ENCODE data around the gene GATA2. TPM values are rescaled to one million over a fixed set of nuclear protein-coding genes. Genes with fewer than 3 reads are reported as not detected.

The GATA2 gene
- total RNA-seq, 1 donor from 2014 or later: 56.0 TPM

GRCh38 chr3:128453501-128454309, 39.3 kb downstream of the GATA2 start:
- H3K36me3 ChIP-seq: no peaks in the 10 kb centered on the region
- no peak for DNase-seq (ENCODE audit: low spot score in 2 of 2)
- no peaks in the 10 kb centered on the region for H3K9me3 ChIP-seq
- intact Hi-C loops (cut with DNase I): no loop called here
- H3K4me1 ChIP-seq: no peaks in the 10 kb centered on the region
- no peak overlapping the region for H3K4me3 ChIP-seq
- H3K27ac ChIP-seq: no peak overlapping the region
- H3K27me3 ChIP-seq: no peaks in the 10 kb centered on the region
- no peak for TF ChIP-seq CTCF (IDR thresholded peaks at IDR 0.05)

DNA sequence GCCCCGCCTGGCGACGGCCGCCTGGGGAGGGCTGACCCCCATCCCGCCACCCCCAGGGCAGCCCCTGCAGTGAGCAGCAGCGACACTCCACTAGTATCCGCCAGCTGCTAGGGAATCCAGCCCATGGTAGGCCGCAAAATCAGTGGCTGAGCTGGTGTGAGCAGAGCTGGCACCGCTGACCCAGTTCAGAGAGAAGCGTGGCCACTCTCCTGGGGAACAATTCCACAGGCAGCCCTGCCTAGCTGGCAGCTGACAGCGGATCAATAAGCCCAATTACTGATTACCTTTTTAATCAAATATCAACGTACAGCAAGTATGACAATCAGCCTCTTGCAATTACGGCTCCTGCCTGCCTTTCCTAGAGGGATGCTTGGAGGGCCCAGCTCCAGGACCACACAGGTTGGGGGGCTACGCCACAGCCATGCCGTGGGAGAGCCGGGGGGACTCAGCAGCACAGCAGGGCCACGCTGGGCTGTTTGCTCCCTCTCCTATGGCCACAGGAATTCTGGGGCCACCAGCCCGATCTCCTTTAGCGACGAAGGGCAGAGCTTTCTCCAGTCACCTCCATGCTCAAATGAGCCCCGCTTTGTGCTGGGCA, 40.2 kb downstream of the GATA2 start:
- no peak for DNase-seq (ENCODE audit: low spot score in 2 of 2)
- no peaks in the 10 kb centered on the region for H3K4me1 ChIP-seq
- no peaks in the 10 kb centered on the region for H3K9me3 ChIP-seq
- TF ChIP-seq CTCF (IDR thresholded peaks at IDR 0.05): no peak
- no peak overlapping the region for H3K4me3 ChIP-seq
- no peaks in the 10 kb centered on the region for H3K27me3 ChIP-seq
- H3K36me3 ChIP-seq: no peaks in the 10 kb centered on the region
- H3K27ac ChIP-seq: no peak overlapping the region
- intact Hi-C loops (cut with DNase I): no loop called here

- no peaks in the 10 kb centered on the region for H3K4me1 ChIP-seq
- no peak for DNase-seq (ENCODE audit: low spot score in 2 of 2)
- no peaks in the 10 kb centered on the region for H3K9me3 ChIP-seq
- no peak overlapping the region for H3K4me3 ChIP-seq
- intact Hi-C loops (cut with DNase I): no loop called here
- H3K27ac ChIP-seq: no peak overlapping the region
- H3K36me3 ChIP-seq: no peaks in the 10 kb centered on the region
- TF ChIP-seq CTCF (IDR thresholded peaks at IDR 0.05): no peak
- no peaks in the 10 kb centered on the region for H3K27me3 ChIP-seq
These were observed 40.9 kb downstream of the GATA2 start for GRCh38 chr3:128452120-128452519.

- Histone ChIP-seq H3K9me3 (no peaks in the 10 kb centered on the region), H3K27me3 (no peaks in the 10 kb centered on the region), H3K4me1 (no peaks in the 10 kb centered on the region), H3K36me3 (no peaks in the 10 kb centered on the region), H3K27ac (no peak overlapping the region), H3K4me3 (no peak overlapping the region)
- intact Hi-C loops (cut with DNase I): no loop called here
- TF ChIP-seq CTCF (IDR thresholded peaks at IDR 0.05): no peak
- no peak for DNase-seq (ENCODE audit: low spot score in 2 of 2)
These were observed 43.8 kb downstream of the GATA2 start for GRCh38 chr3:128449111-128449638.

GRCh38 chr3:128448491-128448890, 44.5 kb downstream of the GATA2 start:
- Histone ChIP-seq H3K27me3 (no peaks in the 10 kb centered on the region), H3K4me1 (no peaks in the 10 kb centered on the region), H3K27ac (no peak overlapping the region), H3K4me3 (no peak overlapping the region), H3K9me3 (no peaks in the 10 kb centered on the region), H3K36me3 (no peaks in the 10 kb centered on the region)
- DNase-seq (ENCODE audit: low spot score in 2 of 2): no peak
- intact Hi-C loops (cut with DNase I): no loop called here
- TF ChIP-seq CTCF (IDR thresholded peaks at IDR 0.05): no peak
